CD4-positive, CD25-positive, alpha-beta regulatory T cell (primary cell): ENCODE results near the gene PRPF19. TPM values are rescaled to one million over a fixed set of nuclear protein-coding genes. Genes with fewer than 3 reads are reported as not detected.

Experiments used
- ATAC-seq, 2 donors: fragments of 150-1000 bp; cut with Tn5 transposase; one replicate each; pipeline ENCODE4 v1.10.0; 2021; ENCODE audit warnings: low read depth in 2 of 2, moderate number of reproducible peaks in 2 of 2, moderate library complexity in 1 of 2
- DNase-seq, 3 donors: peaks; one replicate each; pipeline versions ENCODE4 v3.0.0 to v3.0.0-alpha.2; 2012 to 2022; ENCODE audit warnings: mixed read lengths in 1 of 3
- H3K27ac ChIP-seq: one replicate; pipeline ENCODE4 v1.7.0; 2013; ENCODE audit warnings: mild to moderate bottlenecking, low read length; ENCODE audit not compliant: insufficient read depth, poor library complexity, severe bottlenecking
- H3K27me3 ChIP-seq: one replicate; pipeline ENCODE4 v1.7.0; 2013; ENCODE audit warnings: low read length; ENCODE audit not compliant: control insufficient read depth, insufficient read depth
- H3K36me3 ChIP-seq: one replicate; pipeline ENCODE4 v1.7.0; 2013; ENCODE audit warnings: mild to moderate bottlenecking, low read length, moderate library complexity; ENCODE audit not compliant: control insufficient read depth, insufficient read depth
- H3K4me1 ChIP-seq: 2 replicates; pipeline ENCODE4 v1.7.0; 2013; ENCODE audit warnings: mild to moderate bottlenecking, low read length; ENCODE audit not compliant: insufficient read depth, control insufficient read depth, poor library complexity, severe bottlenecking
- H3K4me3 ChIP-seq: one replicate; pipeline ENCODE4 v1.7.0; 2013; ENCODE audit warnings: low read depth, mild to moderate bottlenecking, low read length, moderate library complexity
- H3K9me3 ChIP-seq, 2 experiments: 1 replicate in 1 of 2; 2 replicates in 1 of 2; pipeline ENCODE4 v1.7.0; 2013; ENCODE audit warnings: low read length in 2 of 2, mild to moderate bottlenecking in 1 of 2, moderate library complexity in 1 of 2; ENCODE audit not compliant: control insufficient read depth in 2 of 2
- H3K27ac Mint-ChIP-seq, 3 donors: one replicate each; pipeline ENCODE4 v1.8.0; 2020 to 2022; ENCODE audit warnings: mild to moderate bottlenecking in 3 of 3, mixed read lengths in 3 of 3, moderate library complexity in 2 of 3
- H3K27me3 Mint-ChIP-seq: one replicate; pipeline ENCODE4 v1.8.0; 2022; ENCODE audit warnings: mild to moderate bottlenecking, mixed read lengths
- H3K36me3 Mint-ChIP-seq: one replicate; pipeline ENCODE4 v1.8.0; 2020; ENCODE audit warnings: mixed read lengths
- H3K4me1 Mint-ChIP-seq, 4 donors: one replicate each; pipeline ENCODE4 v1.8.0; 2020 to 2022; ENCODE audit warnings: mixed read lengths in 4 of 4, mild to moderate bottlenecking in 1 of 4
- H3K4me3 Mint-ChIP-seq, 4 donors: one replicate each; pipeline ENCODE4 v1.8.0; 2020 to 2022; ENCODE audit warnings: mild to moderate bottlenecking in 4 of 4, mixed read lengths in 4 of 4, moderate library complexity in 3 of 4
- H3K9me3 Mint-ChIP-seq, 7 donors: one replicate each; pipeline ENCODE4 v1.8.0; 2020 to 2022; ENCODE audit warnings: mixed read lengths in 7 of 7, mild to moderate bottlenecking in 3 of 7, moderate library complexity in 2 of 7
- polyA plus RNA-seq, 4 donors: library from polyadenylated mRNA; unstranded; fragments of 300-500 nt; fragmentation: Illumina TruSeq; gene quantifications; one replicate each; pipeline ENCODE4 v1.2.3, GENCODE V29; 2021
- total RNA-seq: library from RNA; stranded (reverse); gene quantifications from one replicate; pipeline ENCODE4 v1.2.3, GENCODE V29; 2022

PRPF19 gene
- total and polyA plus RNA-seq, 5 donors from 2014 or later = 13.6 to 67.6 (median 13.9) TPM

GRCh38 chr11:60899977-60900376, 6.4 kb downstream of the PRPF19 start:
- Histone ChIP-seq H3K4me1 (peaks cover 9% of the 10 kb centered on the region), H3K27me3 (no peaks in the 10 kb centered on the region), H3K4me3 (no peak overlapping the region), H3K9me3 (no peaks in the 10 kb centered on the region), H3K36me3 (peaks cover 85% of the 10 kb centered on the region), H3K27ac (no peak overlapping the region)
- Mint-ChIP-seq H3K9me3 (no peaks in the 10 kb centered on the region), H3K36me3 (peaks cover 48% of the 10 kb centered on the region), H3K27me3 (no peaks in the 10 kb centered on the region), H3K27ac (no peak overlapping the region), H3K4me3 (peak overlapping the region in 2 of 4 donors; percentile 32 to 79), H3K4me1 (peaks cover 10 to 23% (median 17%) of the 10 kb centered on the region in 4 donors)
- ATAC-seq = no peak
- no peak for DNase-seq

- Histone ChIP-seq H3K4me3 (no peak overlapping the region), H3K27ac (no peak overlapping the region), H3K27me3 (no peaks in the 10 kb centered on the region), H3K9me3 (no peaks in the 10 kb centered on the region), H3K4me1 (peaks cover 2% of the 10 kb centered on the region), H3K36me3 (peaks cover 91% of the 10 kb centered on the region)
- no peaks in the 10 kb centered on the region for H3K27me3 Mint-ChIP-seq
- peaks cover 51% of the 10 kb centered on the region for H3K36me3 Mint-ChIP-seq
- ATAC-seq (peak; percentile 73 to 75), DNase-seq (peak in 2 of 3 donors; percentile 45 to 56)
- H3K4me1 Mint-ChIP-seq = peaks cover 10 to 17% (median 13%) of the 10 kb centered on the region in 4 donors
- H3K27ac Mint-ChIP-seq = no peak overlapping the region
- H3K9me3 Mint-ChIP-seq = no peaks in the 10 kb centered on the region
- H3K4me3 Mint-ChIP-seq = peak overlapping the region in 2 of 4 donors; percentile 33 to 79
Measured at GRCh38 chr11:60899046-60899936, 7.1 kb downstream of the PRPF19 start.

GRCh38 chr11:60897496-60897895, 8.9 kb downstream of the PRPF19 start:
- ATAC-seq (no peak), DNase-seq (no peak)
- Histone ChIP-seq H3K27ac (no peak overlapping the region), H3K4me1 (no peaks in the 10 kb centered on the region), H3K9me3 (no peaks in the 10 kb centered on the region), H3K4me3 (no peak overlapping the region), H3K36me3 (peaks cover 90% of the 10 kb centered on the region), H3K27me3 (no peaks in the 10 kb centered on the region)
- H3K4me3 Mint-ChIP-seq = no peak overlapping the region
- peaks cover 2 to 10% (median 6%) of the 10 kb centered on the region in 4 donors for H3K4me1 Mint-ChIP-seq
- H3K27ac Mint-ChIP-seq = peak overlapping the region in 1 of 3 donors; percentile 74
- H3K36me3 Mint-ChIP-seq = peaks cover 56% of the 10 kb centered on the region
- H3K9me3 Mint-ChIP-seq = no peaks in the 10 kb centered on the region
- H3K27me3 Mint-ChIP-seq = no peaks in the 10 kb centered on the region

- Mint-ChIP-seq H3K4me3 (no peak overlapping the region), H3K27me3 (no peaks in the 10 kb centered on the region), H3K36me3 (peaks cover 50% of the 10 kb centered on the region), H3K4me1 (peaks cover 0 to 10% (median 3%) of the 10 kb centered on the region in 4 donors), H3K9me3 (no peaks in the 10 kb centered on the region), H3K27ac (no peak overlapping the region)
- Histone ChIP-seq H3K9me3 (no peaks in the 10 kb centered on the region), H3K4me3 (no peak overlapping the region), H3K4me1 (no peaks in the 10 kb centered on the region), H3K27ac (no peak overlapping the region), H3K36me3 (peaks cover 83% of the 10 kb centered on the region), H3K27me3 (no peaks in the 10 kb centered on the region)
- DNase-seq (no peak), ATAC-seq (no peak)
Measured at GRCh38 chr11:60895687-60896086, 10.7 kb downstream of the PRPF19 start.

GRCh38 chr11:60891103-60891741, 15.2 kb downstream of the PRPF19 start:
- Mint-ChIP-seq H3K27ac (no peak overlapping the region), H3K9me3 (no peaks in the 10 kb centered on the region), H3K36me3 (peaks cover 42% of the 10 kb centered on the region), H3K4me1 (peaks cover 0 to 13% (median 4%) of the 10 kb centered on the region in 4 donors), H3K27me3 (no peaks in the 10 kb centered on the region), H3K4me3 (no peak overlapping the region)
- Histone ChIP-seq H3K36me3 (peaks cover 54% of the 10 kb centered on the region), H3K4me1 (no peaks in the 10 kb centered on the region), H3K9me3 (no peaks in the 10 kb centered on the region), H3K4me3 (no peak overlapping the region), H3K27ac (no peak overlapping the region), H3K27me3 (no peaks in the 10 kb centered on the region)
- DNase-seq (no peak), ATAC-seq (no peak)

GRCh38 chr11:60890696-60891095, 15.7 kb downstream of the PRPF19 start:
- no peak overlapping the region for H3K27ac Mint-ChIP-seq
- no peak for DNase-seq
- Histone ChIP-seq H3K9me3 (no peaks in the 10 kb centered on the region), H3K4me3 (no peak overlapping the region), H3K27me3 (no peaks in the 10 kb centered on the region), H3K4me1 (no peaks in the 10 kb centered on the region), H3K36me3 (peaks cover 49% of the 10 kb centered on the region), H3K27ac (no peak overlapping the region)
- peaks cover 0 to 13% (median 4%) of the 10 kb centered on the region in 4 donors for H3K4me1 Mint-ChIP-seq
- no peaks in the 10 kb centered on the region for H3K9me3 Mint-ChIP-seq
- no peak overlapping the region for H3K4me3 Mint-ChIP-seq
- H3K27me3 Mint-ChIP-seq = no peaks in the 10 kb centered on the region
- ATAC-seq = no peak
- peaks cover 38% of the 10 kb centered on the region for H3K36me3 Mint-ChIP-seq

GRCh38 chr11:60889869-60890311, 16.5 kb downstream of the PRPF19 start:
- peak overlapping the region in 1 of 3 donors; percentile 43 for H3K27ac Mint-ChIP-seq
- H3K4me1 ChIP-seq = no peaks in the 10 kb centered on the region
- H3K27me3 Mint-ChIP-seq = no peaks in the 10 kb centered on the region
- no peak for DNase-seq
- H3K4me1 Mint-ChIP-seq = peaks cover 0 to 11% (median 6%) of the 10 kb centered on the region in 4 donors
- no peaks in the 10 kb centered on the region for H3K9me3 ChIP-seq
- ATAC-seq = no peak
- no peak overlapping the region for H3K4me3 ChIP-seq
- no peaks in the 10 kb centered on the region for H3K27me3 ChIP-seq
- no peaks in the 10 kb centered on the region for H3K9me3 Mint-ChIP-seq
- H3K4me3 Mint-ChIP-seq = no peak overlapping the region
- peaks cover 36% of the 10 kb centered on the region for H3K36me3 Mint-ChIP-seq
- no peak overlapping the region for H3K27ac ChIP-seq
- peaks cover 41% of the 10 kb centered on the region for H3K36me3 ChIP-seq
